Omental fat pad (tissue), 4 donors: ENCODE results near the gene ITGB7. TPM values are rescaled to one million over a fixed set of nuclear protein-coding genes. Genes with fewer than 3 reads are reported as not detected.

Experiments
- ATAC-seq: fragments of 150-250 bp; one replicate; pipeline ENCODE4 v1.9.1; 2016; ENCODE audit warnings: mild to moderate bottlenecking, moderate library complexity; ENCODE audit not compliant: low FRiP score
- DNase-seq: peaks from one replicate; pipeline ENCODE4 v3.0.0-alpha.2; 2019; ENCODE audit warnings: low spot score
- CTCF ChIP-seq, 3 donors: fragments of 450-650 bp; IDR thresholded peaks; one replicate each; pipeline ENCODE4 v1.5.1; 2016 to 2017; ENCODE audit warnings: antibody characterized with exemption in 3 of 3, mild to moderate bottlenecking in 3 of 3, moderate library complexity in 2 of 3
- total RNA-seq, 4 donors: library from RNA; depleted of rRNA; stranded (reverse); fragments of >200 nt; gene quantifications; one replicate each; pipeline ENCODE4 v1.1.0, GENCODE V29; 2016

Gene ITGB7
- total RNA-seq, 4 donors from 2014 or later: 1.1 to 2.8 (median 1.9) TPM

GRCh38 chr12:53159195-53159839, 47.7 kb downstream of the ITGB7 start:
- ATAC-seq: peak; percentile 80
- DNase-seq: peak; percentile 93
- TF ChIP-seq CTCF (IDR thresholded peaks at IDR 0.05): peak in 1 of 3 donors; percentile 94

DNA sequence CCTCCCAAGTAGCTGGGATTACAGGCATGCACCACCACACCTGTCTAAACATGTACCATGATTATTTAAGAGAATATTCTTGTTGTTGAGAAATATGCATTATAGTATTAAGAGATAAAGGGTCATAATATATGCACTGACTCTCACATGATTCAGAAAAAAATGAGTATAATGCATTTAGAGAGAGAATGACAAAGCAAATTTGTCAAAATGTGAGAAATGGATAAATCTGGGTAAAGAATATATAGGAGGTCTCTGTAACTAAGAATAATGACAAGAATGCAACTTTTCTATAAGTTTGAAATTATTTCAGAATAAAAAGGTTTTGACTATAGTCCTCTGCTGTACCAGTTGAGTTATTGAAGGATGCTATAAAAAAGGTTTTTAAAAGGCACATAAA, 54.7 kb downstream of the ITGB7 start:
- no peak for ATAC-seq
- no peak for DNase-seq
- TF ChIP-seq CTCF (IDR thresholded peaks at IDR 0.05): no peak

GRCh38 chr12:53151039-53151438, 56.0 kb downstream of the ITGB7 start:
- ATAC-seq (no peak), DNase-seq (no peak)
- TF ChIP-seq CTCF (IDR thresholded peaks at IDR 0.05): no peak

- DNase-seq: no peak
- TF ChIP-seq CTCF (IDR thresholded peaks at IDR 0.05): no peak
- ATAC-seq: no peak
Measured at GRCh38 chr12:53147653-53148052, 59.4 kb downstream of the ITGB7 start.

DNA sequence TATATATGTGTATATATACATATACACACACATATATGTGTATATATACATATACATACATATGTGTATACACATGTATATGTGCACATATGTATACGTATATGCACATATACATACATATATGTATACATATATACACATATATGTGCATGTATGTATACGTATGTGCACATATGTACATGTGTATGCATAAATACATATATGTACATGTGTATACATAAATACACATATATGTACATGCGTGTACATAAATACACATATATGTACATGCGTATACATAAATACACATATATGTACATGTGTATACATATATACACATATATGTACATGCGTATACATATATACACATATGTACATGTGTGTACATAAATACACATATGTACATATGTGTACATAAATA, 59.9 kb downstream of the ITGB7 start:
- no peak for TF ChIP-seq CTCF (IDR thresholded peaks at IDR 0.05)

DNA sequence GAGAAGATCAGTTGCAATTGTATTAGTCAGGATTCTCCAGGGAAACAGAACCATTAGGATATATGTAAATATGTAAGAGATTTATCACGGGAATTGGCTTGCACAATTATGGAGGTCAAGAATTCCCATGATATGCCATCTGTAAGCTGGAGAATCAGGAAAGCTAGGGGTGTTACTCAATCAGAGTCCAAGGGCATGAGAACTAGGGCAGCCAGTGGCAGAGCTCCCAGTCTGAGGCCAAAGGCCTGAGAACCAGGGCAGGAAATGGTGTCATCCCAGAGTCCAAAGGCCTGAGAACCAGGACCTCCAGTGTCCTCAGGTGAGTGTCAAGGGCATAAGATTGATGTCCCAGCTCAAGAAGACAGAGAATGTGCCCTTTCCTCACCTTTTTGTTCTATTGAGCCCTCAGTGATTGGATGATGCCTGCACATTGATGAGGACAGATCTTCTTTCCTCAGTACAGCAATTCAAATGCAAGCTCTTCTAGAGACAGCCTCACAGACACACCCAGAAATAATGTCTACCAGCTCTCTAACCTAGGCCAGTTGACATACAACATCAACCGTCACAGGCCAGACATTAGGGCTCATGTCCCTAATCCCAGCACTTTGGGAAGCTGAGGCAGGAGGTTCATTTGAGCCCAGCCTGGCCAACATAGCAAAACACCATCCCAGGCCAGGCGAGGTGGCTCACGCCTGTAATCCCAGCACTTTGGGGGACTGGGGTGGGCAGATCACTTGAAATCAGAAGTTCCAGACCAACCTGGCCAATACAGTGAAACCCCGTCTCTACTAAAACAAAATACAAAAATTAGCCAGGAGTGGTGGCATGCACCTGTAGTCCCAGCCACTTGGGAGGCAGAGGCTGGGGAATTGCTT, 61.4 kb downstream of the ITGB7 start:
- TF ChIP-seq CTCF (IDR thresholded peaks at IDR 0.05): no peak
- no peak for ATAC-seq
- DNase-seq: no peak

More for the DNA sequence above, 59.9 kb downstream of the ITGB7 start:
- no peak for DNase-seq
- no peak for ATAC-seq
